SK-N-SH (cell line): Measurements from ENCODE around the gene TBL1X. TPM values are rescaled to one million over a fixed set of nuclear protein-coding genes. Genes with fewer than 3 reads are reported as not detected.

Experiments used
- CTCF ChIA-PET: fragments of 300-600, 350-600 bp; formaldehyde crosslinking; extraction: SDS; loops from one replicate; lab custom pipeline; 2021; lab: Yijun Ruan, JAX
- POLR2A ChIA-PET: fragments of 350-600 bp; sonication (Branson Sonifier 250); formaldehyde crosslinking; extraction: SDS; loops from one replicate; lab custom pipeline; 2020; ENCODE audit warnings: antibody characterized with exemption, inconsistent platforms; lab: Yijun Ruan, JAX
- DNase-seq: peaks from one replicate; pipeline ENCODE4 v3.0.0; 2012
- H2AFZ ChIP-seq: fragments of 200-600 bp; sonication (generic); 2 replicates; pipeline ENCODE4 v1.8.1; 2016; ENCODE audit warnings: antibody characterized with exemption, mild to moderate bottlenecking, low read depth
- H3F3A ChIP-seq: fragments of 200-600 bp; sonication (generic); replicated peaks from 2 replicates; pipeline ENCODE3; 2016; ENCODE audit warnings: antibody characterized with exemption, mild to moderate bottlenecking; ENCODE audit not compliant: insufficient read depth
- H3K27ac ChIP-seq, 2 experiments: fragments of 200-500 bp in 1 of 2; fragments of 200-600 bp in 1 of 2; sonication (Bioruptor generic) in 1 of 2; sonication (generic), shearing (Covaris generic) in 1 of 2; 2 replicates each; pipeline versions ENCODE4 v1.5.1 to v1.6.1; 2014 to 2016; ENCODE audit warnings: low read depth in 2 of 2, inconsistent platforms in 1 of 2, low read length in 1 of 2, mild to moderate bottlenecking in 1 of 2, mixed read lengths in 1 of 2
- H3K27me3 ChIP-seq: fragments of 200-600 bp; sonication (generic), shearing (Covaris generic); 2 replicates; pipeline ENCODE4 v1.6.1; 2016; ENCODE audit warnings: mixed run types; ENCODE audit not compliant: insufficient read depth
- H3K36me3 ChIP-seq, 2 experiments: fragments of 200-500 bp in 1 of 2; fragments of 200-600 bp in 1 of 2; sonication (Bioruptor generic) in 1 of 2; sonication (generic) in 1 of 2; replicated peaks in 1 of 2; 2 replicates each; pipeline versions ENCODE3 to v1.5.1; 2014 to 2016; ENCODE audit warnings: low read length in 1 of 2, mild to moderate bottlenecking in 1 of 2; ENCODE audit not compliant: insufficient read depth in 2 of 2, control insufficient read depth in 1 of 2
- H3K4me1 ChIP-seq, 2 experiments: fragments of 200-500 bp in 1 of 2; fragments of 200-600 bp in 1 of 2; sonication (Bioruptor generic) in 1 of 2; sonication (generic), shearing (Covaris generic) in 1 of 2; 2 replicates each; pipeline versions ENCODE4 v1.5.1 to v1.6.1; 2014 to 2016; ENCODE audit warnings: low read depth in 1 of 2, low read length in 1 of 2, mixed run types in 1 of 2; ENCODE audit not compliant: insufficient read depth in 2 of 2, control insufficient read depth in 1 of 2
- H3K4me2 ChIP-seq: fragments of 200-600 bp; sonication (generic), shearing (Covaris generic); 2 replicates; pipeline ENCODE4 v1.6.1; 2017; ENCODE audit warnings: mixed run types
- H3K4me3 ChIP-seq, 2 experiments: fragments of 200-500 bp in 1 of 2; fragments of 200-600 bp in 1 of 2; sonication (Bioruptor generic) in 1 of 2; sonication (generic), shearing (Covaris generic) in 1 of 2; 2 replicates each; pipeline versions ENCODE4 v1.5.1 to v1.8.1; 2014 to 2016; ENCODE audit warnings: low read depth in 2 of 2, inconsistent platforms in 1 of 2, low read length in 1 of 2, mild to moderate bottlenecking in 1 of 2, mixed read lengths in 1 of 2, moderate library complexity in 1 of 2
- H3K79me2 ChIP-seq: fragments of 200-600 bp; sonication (generic); 2 replicates; pipeline ENCODE4 v1.8.1; 2017; ENCODE audit warnings: mild to moderate bottlenecking; ENCODE audit not compliant: insufficient read depth
- H3K9ac ChIP-seq: fragments of 200-600 bp; sonication (generic); 2 replicates; pipeline ENCODE4 v1.6.1; 2017; ENCODE audit warnings: mixed run types
- H3K9me2 ChIP-seq: fragments of 200-600 bp; sonication (generic); 2 replicates; pipeline ENCODE4 v1.6.1; 2017; ENCODE audit warnings: mixed run types
- H3K9me3 ChIP-seq: fragments of 200-600 bp; sonication (generic); 2 replicates; pipeline ENCODE4 v1.6.1; 2017; ENCODE audit warnings: mixed run types, mild to moderate bottlenecking, moderate library complexity
- H4K20me1 ChIP-seq: fragments of 200-600 bp; sonication (generic); 2 replicates; pipeline ENCODE4 v1.6.1; 2017; ENCODE audit warnings: mild to moderate bottlenecking, mixed run types; ENCODE audit not compliant: insufficient read depth
- EP300 ChIP-seq, 2 experiments: IDR thresholded peaks; 2 replicates each; pipeline versions ENCODE4 v1.4.0 to v1.6.1; 2012; ENCODE audit warnings: borderline replicate concordance in 1 of 2, low read depth in 1 of 2, low read length in 1 of 2
- FOSL2 ChIP-seq: IDR thresholded peaks from 2 replicates; pipeline ENCODE4 v1.4.0; 2012; ENCODE audit warnings: low read depth, mild to moderate bottlenecking, moderate library complexity, borderline replicate concordance
- GATA2 ChIP-seq: sonication (generic); formaldehyde crosslinking; IDR thresholded peaks from 2 replicates; pipeline ENCODE4 v1.5.0; 2020; ENCODE audit warnings: mild to moderate bottlenecking, missing genetic modification reagents
- MEF2A ChIP-seq: IDR thresholded peaks from 2 replicates; pipeline ENCODE4 v1.4.0; 2012; ENCODE audit warnings: low read depth, borderline replicate concordance
- NFIC ChIP-seq: IDR thresholded peaks from 2 replicates; pipeline ENCODE4 v1.4.0; 2012; ENCODE audit warnings: borderline replicate concordance
- NRF1 ChIP-seq: IDR thresholded peaks from 2 replicates; pipeline ENCODE4 v1.6.1; 2012; ENCODE audit warnings: low read depth, mild to moderate bottlenecking, low read length
- POLR2AphosphoS5 ChIP-seq: IDR thresholded peaks from 2 replicates; pipeline ENCODE4 v1.6.1; 2012; ENCODE audit warnings: low read depth, low read length
- RCOR1 ChIP-seq: fragments of 150-350 bp; IDR thresholded peaks from 2 replicates; pipeline ENCODE4 v1.6.1; 2017; ENCODE audit warnings: antibody characterized with exemption, low read length
- WGBS: methylation state at CpG from one replicate; pipeline ENCODE4 v1.1.6; 2017; ENCODE audit warnings: low lambda C conversion rate; 5-methylcytosine and 5-hydroxymethylcytosine counted together
- polyA plus RNA-seq, 3 experiments: library from polyadenylated mRNA; depleted of rRNA; stranded (reverse); fragments of >200 nt; gene quantifications; 2 replicates each; pipeline ENCODE4 v1.2.3, GENCODE V29; 2012
- TF ChIP-seq, protein P1 (sequence below): IDR thresholded peaks from 2 replicates; pipeline ENCODE4 v1.6.1; 2012; ENCODE audit warnings: mild to moderate bottlenecking, low read depth, low read length, moderate library complexity
- TF ChIP-seq, protein P2 (sequence below): fragments of 150-350 bp; IDR thresholded peaks from 2 replicates; pipeline ENCODE4 v1.6.1; 2016; ENCODE audit warnings: mild to moderate bottlenecking, low read depth, low read length

Gene TBL1X
- polyA plus RNA-seq, 1 of the 3 experiments (the other 2 are of a cell fraction): 10.6 TPM

DNA sequence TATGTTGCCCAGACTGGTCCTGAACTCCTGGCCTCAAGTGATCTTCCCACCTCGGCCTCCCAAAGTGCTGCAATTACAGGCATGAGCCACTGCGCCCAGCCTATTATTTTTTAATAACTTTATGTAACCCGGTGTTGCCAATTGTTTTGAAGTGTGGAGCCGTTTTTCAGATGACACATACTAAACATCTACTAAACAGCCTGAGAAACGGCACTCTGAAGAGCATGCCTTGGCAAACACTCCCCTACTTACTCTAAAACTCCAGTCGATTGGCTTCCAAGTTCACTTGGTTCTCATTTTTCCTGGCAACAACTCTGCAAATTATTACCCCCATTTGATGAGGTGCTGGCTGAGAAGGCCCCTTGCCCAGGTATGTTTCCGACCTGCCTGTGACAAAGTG, 169.7 kb downstream of the TBL1X start (continued):
- TF ChIP-seq POLR2AphosphoS5: no peak

DNA sequence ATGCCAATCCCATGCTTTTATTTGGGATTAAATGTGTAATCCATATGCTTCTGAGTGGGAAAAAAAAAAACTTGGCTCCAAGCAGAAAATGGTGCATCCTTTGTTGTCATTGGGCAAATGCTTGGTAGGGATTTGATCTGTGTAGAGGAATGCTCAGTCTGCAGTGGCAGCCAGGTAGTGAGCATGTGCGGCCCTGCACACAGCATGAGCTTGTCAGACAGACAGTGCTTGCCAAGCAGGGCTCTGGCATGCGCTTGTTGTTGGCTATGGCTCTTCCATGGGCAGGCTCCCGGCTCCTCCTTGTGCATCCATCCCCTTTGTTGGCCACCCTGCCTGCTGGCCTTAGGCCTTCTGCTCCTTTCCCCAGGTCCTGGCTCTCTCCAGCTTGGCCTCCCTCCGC, 170.5 kb downstream of the TBL1X start:
- Histone ChIP-seq H4K20me1 (peaks cover 3% of the 10 kb centered on the region; the same call in 1 of the 2 replicates), H2AFZ (no peak overlapping the region), H3K4me1 (no peaks in the 10 kb centered on the region; a peak in 2 of 4 replicates), H3F3A (no peaks in the 10 kb centered on the region), H3K36me3 (no peaks in the 10 kb centered on the region), H3K27ac (no peak overlapping the region), H3K79me2 (no peaks in the 10 kb centered on the region), H3K9me2 (no peaks in the 10 kb centered on the region), H3K9ac (no peak overlapping the region), H3K9me3 (no peaks in the 10 kb centered on the region)
- POLR2A ChIA-PET: no interaction called here
- TF ChIP-seq NRF1 (no peak), RCOR1 (no peak), MEF2A (no peak)
- TF ChIP-seq, all 33 proteins: peak for 0
- CTCF ChIA-PET: no interaction called here
- WGBS: 50% methylated on average over 2 of the region's 4 CpGs
- H3K4me3 ChIP-seq: no peak overlapping the region
- no peak for DNase-seq
- H3K4me2 ChIP-seq: no peak overlapping the region
- H3K27me3 ChIP-seq: no peaks in the 10 kb centered on the region; the same call in 1 of the 2 replicates

DNA sequence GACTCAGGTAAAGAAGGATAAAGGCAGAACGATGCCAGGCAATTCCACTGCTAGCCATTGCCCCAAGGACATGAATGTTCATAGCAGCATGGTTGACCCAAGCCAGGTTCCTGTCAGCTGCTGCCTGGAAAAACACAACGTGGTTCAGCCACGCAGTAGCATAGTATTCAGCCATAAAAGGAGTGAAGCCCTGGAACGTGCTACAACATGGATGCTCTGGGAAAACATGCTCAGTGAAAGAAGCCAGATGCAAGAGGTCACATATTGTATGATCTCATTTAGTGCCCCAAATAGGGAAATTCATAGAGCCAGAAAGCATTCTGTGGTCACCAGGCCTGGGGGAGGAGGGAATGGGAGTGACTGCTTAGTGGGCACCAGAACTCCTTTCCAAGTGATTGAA, 170.9 kb downstream of the TBL1X start:
- WGBS: 56% methylated on average over 4 of the region's 4 CpGs
- ChIA-PET CTCF (no interaction called here), POLR2A (no interaction called here)
- H4K20me1 ChIP-seq: peaks cover 3% of the 10 kb centered on the region; the same call in 1 of the 2 replicates
- no peaks in the 10 kb centered on the region for H3K36me3 ChIP-seq
- no peak overlapping the region for H3K4me2 ChIP-seq
- H3K4me3 ChIP-seq: no peak overlapping the region
- H3K79me2 ChIP-seq: no peaks in the 10 kb centered on the region
- H3K27ac ChIP-seq: no peak overlapping the region
- H3K27me3 ChIP-seq: no peaks in the 10 kb centered on the region; the same call in 1 of the 2 replicates
- TF ChIP-seq, protein P1, sequence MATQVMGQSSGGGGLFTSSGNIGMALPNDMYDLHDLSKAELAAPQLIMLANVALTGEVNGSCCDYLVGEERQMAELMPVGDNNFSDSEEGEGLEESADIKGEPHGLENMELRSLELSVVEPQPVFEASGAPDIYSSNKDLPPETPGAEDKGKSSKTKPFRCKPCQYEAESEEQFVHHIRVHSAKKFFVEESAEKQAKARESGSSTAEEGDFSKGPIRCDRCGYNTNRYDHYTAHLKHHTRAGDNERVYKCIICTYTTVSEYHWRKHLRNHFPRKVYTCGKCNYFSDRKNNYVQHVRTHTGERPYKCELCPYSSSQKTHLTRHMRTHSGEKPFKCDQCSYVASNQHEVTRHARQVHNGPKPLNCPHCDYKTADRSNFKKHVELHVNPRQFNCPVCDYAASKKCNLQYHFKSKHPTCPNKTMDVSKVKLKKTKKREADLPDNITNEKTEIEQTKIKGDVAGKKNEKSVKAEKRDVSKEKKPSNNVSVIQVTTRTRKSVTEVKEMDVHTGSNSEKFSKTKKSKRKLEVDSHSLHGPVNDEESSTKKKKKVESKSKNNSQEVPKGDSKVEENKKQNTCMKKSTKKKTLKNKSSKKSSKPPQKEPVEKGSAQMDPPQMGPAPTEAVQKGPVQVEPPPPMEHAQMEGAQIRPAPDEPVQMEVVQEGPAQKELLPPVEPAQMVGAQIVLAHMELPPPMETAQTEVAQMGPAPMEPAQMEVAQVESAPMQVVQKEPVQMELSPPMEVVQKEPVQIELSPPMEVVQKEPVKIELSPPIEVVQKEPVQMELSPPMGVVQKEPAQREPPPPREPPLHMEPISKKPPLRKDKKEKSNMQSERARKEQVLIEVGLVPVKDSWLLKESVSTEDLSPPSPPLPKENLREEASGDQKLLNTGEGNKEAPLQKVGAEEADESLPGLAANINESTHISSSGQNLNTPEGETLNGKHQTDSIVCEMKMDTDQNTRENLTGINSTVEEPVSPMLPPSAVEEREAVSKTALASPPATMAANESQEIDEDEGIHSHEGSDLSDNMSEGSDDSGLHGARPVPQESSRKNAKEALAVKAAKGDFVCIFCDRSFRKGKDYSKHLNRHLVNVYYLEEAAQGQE: no peak
- no peak for TF ChIP-seq POLR2AphosphoS5
- TF ChIP-seq FOSL2: no peak
- no peak for TF ChIP-seq NRF1
- TF ChIP-seq NFIC: no peak
- TF ChIP-seq, protein P2, sequence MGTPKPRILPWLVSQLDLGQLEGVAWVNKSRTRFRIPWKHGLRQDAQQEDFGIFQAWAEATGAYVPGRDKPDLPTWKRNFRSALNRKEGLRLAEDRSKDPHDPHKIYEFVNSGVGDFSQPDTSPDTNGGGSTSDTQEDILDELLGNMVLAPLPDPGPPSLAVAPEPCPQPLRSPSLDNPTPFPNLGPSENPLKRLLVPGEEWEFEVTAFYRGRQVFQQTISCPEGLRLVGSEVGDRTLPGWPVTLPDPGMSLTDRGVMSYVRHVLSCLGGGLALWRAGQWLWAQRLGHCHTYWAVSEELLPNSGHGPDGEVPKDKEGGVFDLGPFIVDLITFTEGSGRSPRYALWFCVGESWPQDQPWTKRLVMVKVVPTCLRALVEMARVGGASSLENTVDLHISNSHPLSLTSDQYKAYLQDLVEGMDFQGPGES: no peak
- TF ChIP-seq GATA2: no peak
- TF ChIP-seq EP300 (IDR thresholded peaks at IDR 0.05; ENCODE audit: borderline replicate concordance in 1 of 2, low read depth in 1 of 2, low read length in 1 of 2): no peak
- H3K4me1 ChIP-seq: no peaks in the 10 kb centered on the region; a peak in 2 of 4 replicates
- H2AFZ ChIP-seq: no peak overlapping the region
- no peaks in the 10 kb centered on the region for H3F3A ChIP-seq
- H3K9me2 ChIP-seq: no peaks in the 10 kb centered on the region
- no peak for DNase-seq
- H3K9ac ChIP-seq: no peak overlapping the region
- H3K9me3 ChIP-seq: no peaks in the 10 kb centered on the region
